Gastroesophageal sphincter (tissue), 3 donors: ENCODE data around the gene SMIM10L2A.

Experiments used
- EP300 ChIP-seq: sonication (generic); formaldehyde crosslinking; IDR thresholded peaks from one replicate; pipeline ENCODE4 v1.6.1; 2017; ENCODE audit warnings: antibody characterized with exemption, mild to moderate bottlenecking
- POLR2A ChIP-seq, 2 donors: fragments of 450-650 bp; IDR thresholded peaks; one replicate each; pipeline ENCODE4 v1.6.1; 2017; ENCODE audit warnings: antibody characterized with exemption in 2 of 2, mild to moderate bottlenecking in 2 of 2, moderate library complexity in 1 of 2
- POLR2AphosphoS5 ChIP-seq: sonication (generic); formaldehyde crosslinking; IDR thresholded peaks from one replicate; pipeline ENCODE4 v1.6.1; 2017; ENCODE audit warnings: antibody characterized with exemption
- TF ChIP-seq, protein P1 (sequence below), 4 experiments: fragments of 200-600 bp in 2 of 4; fragments of 450-650 bp in 2 of 4; sonication (generic) in 1 of 4; IDR thresholded peaks; one replicate each; pipeline ENCODE4 v1.5.1; 2017 to 2019; ENCODE audit warnings: antibody characterized with exemption in 4 of 4, mild to moderate bottlenecking in 2 of 4, moderate library complexity in 2 of 4

DNA sequence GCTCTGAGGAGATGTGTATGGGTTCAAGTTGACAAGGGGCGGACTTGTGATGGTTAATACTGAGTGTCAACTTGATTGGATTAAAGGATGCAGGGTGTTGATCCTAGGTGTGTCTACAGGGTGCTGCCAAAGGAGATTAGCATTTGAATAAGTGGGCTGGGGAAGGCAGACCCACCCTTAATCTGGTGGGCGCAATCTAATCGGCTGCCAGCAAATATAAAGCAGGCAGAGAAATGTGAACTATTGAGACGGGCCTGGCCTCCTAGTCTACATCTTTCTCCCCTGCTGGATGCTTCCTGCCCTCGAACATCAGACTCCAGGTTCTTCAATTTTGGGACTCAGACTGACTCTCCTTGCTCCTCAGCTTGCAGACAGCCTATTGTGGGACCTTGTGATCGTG lies 26.7 kb upstream of the SMIM10L2A start:
- TF ChIP-seq, protein P1, sequence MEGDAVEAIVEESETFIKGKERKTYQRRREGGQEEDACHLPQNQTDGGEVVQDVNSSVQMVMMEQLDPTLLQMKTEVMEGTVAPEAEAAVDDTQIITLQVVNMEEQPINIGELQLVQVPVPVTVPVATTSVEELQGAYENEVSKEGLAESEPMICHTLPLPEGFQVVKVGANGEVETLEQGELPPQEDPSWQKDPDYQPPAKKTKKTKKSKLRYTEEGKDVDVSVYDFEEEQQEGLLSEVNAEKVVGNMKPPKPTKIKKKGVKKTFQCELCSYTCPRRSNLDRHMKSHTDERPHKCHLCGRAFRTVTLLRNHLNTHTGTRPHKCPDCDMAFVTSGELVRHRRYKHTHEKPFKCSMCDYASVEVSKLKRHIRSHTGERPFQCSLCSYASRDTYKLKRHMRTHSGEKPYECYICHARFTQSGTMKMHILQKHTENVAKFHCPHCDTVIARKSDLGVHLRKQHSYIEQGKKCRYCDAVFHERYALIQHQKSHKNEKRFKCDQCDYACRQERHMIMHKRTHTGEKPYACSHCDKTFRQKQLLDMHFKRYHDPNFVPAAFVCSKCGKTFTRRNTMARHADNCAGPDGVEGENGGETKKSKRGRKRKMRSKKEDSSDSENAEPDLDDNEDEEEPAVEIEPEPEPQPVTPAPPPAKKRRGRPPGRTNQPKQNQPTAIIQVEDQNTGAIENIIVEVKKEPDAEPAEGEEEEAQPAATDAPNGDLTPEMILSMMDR (IDR thresholded peaks at IDR 0.05) = no peak
- TF ChIP-seq POLR2A (IDR thresholded peaks at IDR 0.05) = no peak
- no peak for TF ChIP-seq POLR2AphosphoS5
- TF ChIP-seq EP300 = no peak
